NCI-H1436 (cell line): ENCODE data around the gene GPR161.

Experiments used
- DNase-seq: peaks from one replicate; lab custom pipeline; 2025; lab: John Stamatoyannopoulos, UW

GPR161 gene

DNA sequence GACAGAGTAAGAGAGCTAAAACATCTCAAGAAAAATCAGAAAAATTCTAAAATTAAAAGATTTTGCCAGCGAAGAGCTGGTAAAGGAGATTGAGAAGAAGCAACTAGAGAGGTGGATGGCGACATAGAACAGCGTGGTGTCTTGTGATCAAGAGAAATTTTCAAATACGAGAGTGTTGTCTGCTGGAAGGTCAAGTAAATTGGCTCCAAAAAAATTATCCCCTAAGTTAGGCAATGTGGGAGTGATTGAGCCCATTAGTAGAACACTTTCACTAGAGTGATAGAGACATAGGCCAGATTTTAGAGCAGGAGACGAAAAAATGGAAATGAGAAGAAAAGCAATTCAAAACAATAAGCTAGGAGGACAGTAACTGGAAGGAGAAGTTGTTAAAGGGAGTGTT lies 105.5 kb downstream of the GPR161 start:
- no peak for DNase-seq
